Ovary (tissue), 9 donors: ENCODE measurements around the gene MAGI1. TPM values are rescaled to one million over a fixed set of nuclear protein-coding genes. Genes with fewer than 3 reads are reported as not detected.

Experiments
- DNase-seq, 5 donors: peaks; one replicate each; pipeline ENCODE4 v3.0.0-alpha.2; 2019 to 2020
- H3K27ac ChIP-seq, 2 donors: fragments of 200-600 bp; one replicate each; pipeline versions ENCODE4 v1.5.1 to v1.8.0; 2019 to 2022
- H3K27me3 ChIP-seq: fragments of 200-600 bp; one replicate; pipeline ENCODE4 v1.8.0; 2022
- H3K36me3 ChIP-seq: fragments of 200-600 bp; sonication (generic); one replicate; pipeline ENCODE4 v1.5.1; 2019
- H3K4me1 ChIP-seq: one replicate; pipeline ENCODE4 v1.8.1; 2013; ENCODE audit warnings: mild to moderate bottlenecking, moderate library complexity; ENCODE audit not compliant: insufficient read depth
- H3K4me3 ChIP-seq: fragments of 200-600 bp; sonication (generic); one replicate; pipeline ENCODE4 v1.5.1; 2017
- H3K9me3 ChIP-seq, 2 donors: fragments of 200-600 bp in 1 of 2; sonication (generic) in 1 of 2; one replicate each; pipeline versions ENCODE4 v1.5.1 to v1.8.1; 2013 to 2019; ENCODE audit warnings: mild to moderate bottlenecking in 1 of 2, moderate library complexity in 1 of 2
- EP300 ChIP-seq: sonication (generic); formaldehyde crosslinking; IDR thresholded peaks from one replicate; pipeline ENCODE4 v1.6.1; 2017; ENCODE audit warnings: antibody characterized with exemption
- POLR2A ChIP-seq: fragments of 450-650 bp; IDR thresholded peaks from one replicate; pipeline ENCODE4 v1.6.1; 2017; ENCODE audit warnings: antibody characterized with exemption, mild to moderate bottlenecking, moderate library complexity
- WGBS, 3 donors: extraction: QIAGEN DNeasy Blood & Tissue Kit in 1 of 3; methylation state at CpG; one replicate each; pipeline versions ENCODE4 v1.1.5 to v1.1.7; 2013 to 2017; 5-methylcytosine and 5-hydroxymethylcytosine counted together
- intact Hi-C, 4 donors: fragments of 100-400 bp; cut with DNase I; formaldehyde crosslinking; loops; one replicate each; pipeline versions ENCODE4 v1.11.0 to v1.15.1; 2022 to 2023
- polyA plus RNA-seq, 2 donors: library from polyadenylated mRNA; stranded (reverse); fragments of 200-250 nt in 1 of 2; fragments of 350-450 nt in 1 of 2; fragmentation: Illumina TruSeq in 1 of 2; extraction: RNeasy Lipid Tissue Mini Kit (QIAGEN cat#74804) in 1 of 2; gene quantifications; one replicate each; pipeline ENCODE4 v1.2.3, GENCODE V29; 2013 to 2014
- total RNA-seq, 7 donors: library from RNA; depleted of rRNA in 2 of 7; stranded (reverse); fragments of >200 nt in 2 of 7; fragmentation: NEBNext Ultra II Directional in 3 of 7; extraction: Animal tissue kit (Norgen Biotek cat#: 25700) in 3 of 7; gene quantifications; one replicate each; pipeline versions ENCODE4 v1.1.0 to v1.2.4, GENCODE V29; 2016 to 2023
- TF ChIP-seq, protein P1 (sequence below), 3 donors: fragments of 450-650 bp in 2 of 3; fragments of 200-600 bp in 1 of 3; IDR thresholded peaks; one replicate each; pipeline versions ENCODE4 v1.5.1 to v1.8.0; 2016 to 2022; ENCODE audit warnings: antibody characterized with exemption in 3 of 3, mild to moderate bottlenecking in 1 of 3
- donor health status: DM: no; HTN: no; CAD: no; lungs with moderate emphysema.
- donor health status: DM: no; HTN: no; CAD: no.
- donor health status: Bipolar disorder and iron deficiency.
- donor health status: DM: yes; HTN: yes; CAD: no.
- donor health status: DM: no; HTN: no; CAD: no.
- donor health status: DM: yes; HTN: yes; CAD: no.

Gene MAGI1
- total and polyA plus RNA-seq, 9 donors = 5.5 to 35.7 (median 8.7) TPM

GRCh38 chr3:65628978-65629377 is 409.7 kb downstream of the MAGI1 start:
- no peaks in the 10 kb centered on the region for H3K4me1 ChIP-seq
- no peak for TF ChIP-seq POLR2A
- TF ChIP-seq, protein P1, sequence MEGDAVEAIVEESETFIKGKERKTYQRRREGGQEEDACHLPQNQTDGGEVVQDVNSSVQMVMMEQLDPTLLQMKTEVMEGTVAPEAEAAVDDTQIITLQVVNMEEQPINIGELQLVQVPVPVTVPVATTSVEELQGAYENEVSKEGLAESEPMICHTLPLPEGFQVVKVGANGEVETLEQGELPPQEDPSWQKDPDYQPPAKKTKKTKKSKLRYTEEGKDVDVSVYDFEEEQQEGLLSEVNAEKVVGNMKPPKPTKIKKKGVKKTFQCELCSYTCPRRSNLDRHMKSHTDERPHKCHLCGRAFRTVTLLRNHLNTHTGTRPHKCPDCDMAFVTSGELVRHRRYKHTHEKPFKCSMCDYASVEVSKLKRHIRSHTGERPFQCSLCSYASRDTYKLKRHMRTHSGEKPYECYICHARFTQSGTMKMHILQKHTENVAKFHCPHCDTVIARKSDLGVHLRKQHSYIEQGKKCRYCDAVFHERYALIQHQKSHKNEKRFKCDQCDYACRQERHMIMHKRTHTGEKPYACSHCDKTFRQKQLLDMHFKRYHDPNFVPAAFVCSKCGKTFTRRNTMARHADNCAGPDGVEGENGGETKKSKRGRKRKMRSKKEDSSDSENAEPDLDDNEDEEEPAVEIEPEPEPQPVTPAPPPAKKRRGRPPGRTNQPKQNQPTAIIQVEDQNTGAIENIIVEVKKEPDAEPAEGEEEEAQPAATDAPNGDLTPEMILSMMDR (IDR thresholded peaks at IDR 0.05) = no peak
- no peak for TF ChIP-seq EP300
- H3K27ac ChIP-seq = no peak overlapping the region
- intact Hi-C loops = no loop called here
- no peaks in the 10 kb centered on the region for H3K27me3 ChIP-seq
- no peaks in the 10 kb centered on the region for H3K9me3 ChIP-seq
- 92 to 98% (median 93%) methylated on average over 2 of the region's 2 CpGs for WGBS, 3 donors
- H3K36me3 ChIP-seq = no peaks in the 10 kb centered on the region
- DNase-seq = no peak
- no peak overlapping the region for H3K4me3 ChIP-seq

DNA sequence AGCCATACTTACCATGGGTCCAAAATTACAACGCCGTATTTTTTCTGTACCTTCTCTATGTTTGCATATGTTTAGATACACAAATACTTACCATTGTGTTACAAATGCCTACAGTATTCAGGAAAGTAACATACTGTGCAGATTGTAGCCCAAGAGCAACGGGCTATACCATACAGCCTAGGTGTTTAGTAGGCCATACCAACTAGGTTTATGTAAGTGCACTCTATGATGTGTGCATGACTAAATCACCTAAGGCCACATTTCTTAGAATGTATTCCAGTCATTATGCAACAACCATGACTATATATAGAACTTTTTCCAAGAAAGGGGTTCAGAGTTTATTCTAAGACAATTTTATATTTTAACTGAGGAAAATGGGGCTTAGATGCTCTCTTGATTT is 411.7 kb downstream of the MAGI1 start:
- H3K9me3 ChIP-seq = no peaks in the 10 kb centered on the region
- H3K27ac ChIP-seq = no peak overlapping the region
- DNase-seq = no peak
- TF ChIP-seq EP300 (no peak), POLR2A (no peak)
- TF ChIP-seq, protein P1 (IDR thresholded peaks at IDR 0.05) = no peak
- intact Hi-C loops = no loop called here
- H3K36me3 ChIP-seq = no peaks in the 10 kb centered on the region
- no peaks in the 10 kb centered on the region for H3K27me3 ChIP-seq
- 93 to 97% (median 94%) methylated on average over 3 of the region's 3 CpGs for WGBS, 3 donors
- no peaks in the 10 kb centered on the region for H3K4me1 ChIP-seq
- no peak overlapping the region for H3K4me3 ChIP-seq

GRCh38 chr3:65625305-65625704 is 413.4 kb downstream of the MAGI1 start:
- intact Hi-C loops = no loop called here
- no peaks in the 10 kb centered on the region for H3K9me3 ChIP-seq
- no peak for TF ChIP-seq POLR2A
- TF ChIP-seq EP300 = no peak
- TF ChIP-seq, protein P1 (IDR thresholded peaks at IDR 0.05) = no peak
- no peaks in the 10 kb centered on the region for H3K36me3 ChIP-seq
- H3K27me3 ChIP-seq = no peaks in the 10 kb centered on the region
- WGBS, 3 donors = 51 to 85% (median 57%) methylated on average over 3 of the region's 3 CpGs
- no peak for DNase-seq
- no peak overlapping the region for H3K4me3 ChIP-seq
- no peaks in the 10 kb centered on the region for H3K4me1 ChIP-seq
- H3K27ac ChIP-seq = no peak overlapping the region

DNA sequence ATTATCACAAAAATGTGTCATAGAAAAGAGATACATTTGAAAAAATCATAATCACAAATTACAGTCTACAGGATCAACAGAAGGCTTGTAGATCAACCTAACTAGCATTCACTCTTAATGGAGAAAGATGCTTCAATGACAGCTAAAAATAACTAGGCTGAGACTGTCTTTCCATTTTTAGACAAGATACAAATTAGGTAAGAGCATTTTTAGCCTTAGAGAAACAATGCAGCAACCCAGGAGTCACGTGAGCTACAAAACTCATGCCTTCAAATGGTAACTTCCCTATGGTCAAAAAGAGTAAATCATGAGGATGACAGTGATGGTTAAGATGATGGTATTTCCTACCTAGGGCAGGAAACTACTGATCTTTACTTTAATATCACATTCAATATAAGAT is 415.4 kb downstream of the MAGI1 start:
- Histone ChIP-seq H3K9me3 (no peaks in the 10 kb centered on the region), H3K4me3 (no peak overlapping the region), H3K36me3 (no peaks in the 10 kb centered on the region), H3K4me1 (no peaks in the 10 kb centered on the region), H3K27ac (no peak overlapping the region), H3K27me3 (no peaks in the 10 kb centered on the region)
- TF ChIP-seq EP300 (no peak), POLR2A (no peak)
- TF ChIP-seq, protein P1 (IDR thresholded peaks at IDR 0.05) = no peak
- intact Hi-C loops = no loop called here
- no peak for DNase-seq
- 76 to 91% (median 81%) methylated on average over 1 of the region's 1 CpG for WGBS, 3 donors
